HG03442 (cell line): ENCODE data around the gene GPC1.
"Not testable (repeated sequence)": the region's sequence is repeated elsewhere in the genome, so short reads cannot be mapped to it uniquely, and the experiment has no call there.

ENCODE experiments used
- ATAC-seq: cut with Tn5 transposase; IDR thresholded peaks from one replicate; pipeline ENCODE4 v1.9.1; 2021; ENCODE audit warnings: mild to moderate bottlenecking, moderate library complexity; ENCODE audit not compliant: unreplicated experiment

GPC1 gene, protein sequence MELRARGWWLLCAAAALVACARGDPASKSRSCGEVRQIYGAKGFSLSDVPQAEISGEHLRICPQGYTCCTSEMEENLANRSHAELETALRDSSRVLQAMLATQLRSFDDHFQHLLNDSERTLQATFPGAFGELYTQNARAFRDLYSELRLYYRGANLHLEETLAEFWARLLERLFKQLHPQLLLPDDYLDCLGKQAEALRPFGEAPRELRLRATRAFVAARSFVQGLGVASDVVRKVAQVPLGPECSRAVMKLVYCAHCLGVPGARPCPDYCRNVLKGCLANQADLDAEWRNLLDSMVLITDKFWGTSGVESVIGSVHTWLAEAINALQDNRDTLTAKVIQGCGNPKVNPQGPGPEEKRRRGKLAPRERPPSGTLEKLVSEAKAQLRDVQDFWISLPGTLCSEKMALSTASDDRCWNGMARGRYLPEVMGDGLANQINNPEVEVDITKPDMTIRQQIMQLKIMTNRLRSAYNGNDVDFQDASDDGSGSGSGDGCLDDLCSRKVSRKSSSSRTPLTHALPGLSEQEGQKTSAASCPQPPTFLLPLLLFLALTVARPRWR

DNA sequence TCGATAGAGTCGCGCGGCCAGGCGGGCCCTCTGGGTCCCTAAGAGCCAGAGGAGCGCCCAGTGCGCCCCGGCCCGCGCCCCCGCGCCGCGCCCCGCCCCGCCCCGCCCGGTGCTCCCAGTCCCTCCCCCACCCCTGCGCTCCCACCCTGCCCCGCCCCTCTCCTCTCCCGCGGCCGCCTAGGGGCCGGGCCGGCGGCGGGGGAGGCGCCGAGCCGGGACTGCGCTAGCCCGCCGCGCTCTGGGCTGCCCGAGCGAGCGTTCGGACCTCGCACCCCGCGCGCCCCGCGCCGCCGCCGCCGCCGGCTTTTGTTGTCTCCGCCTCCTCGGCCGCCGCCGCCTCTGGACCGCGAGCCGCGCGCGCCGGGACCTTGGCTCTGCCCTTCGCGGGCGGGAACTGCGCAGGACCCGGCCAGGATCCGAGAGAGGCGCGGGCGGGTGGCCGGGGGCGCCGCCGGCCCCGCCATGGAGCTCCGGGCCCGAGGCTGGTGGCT is at the start of gene GPC1:
GPC1 (plus strand) TSS at position 207 of the 491 bp plus-strand sequence; CDS start at position 463, 256 bp downstream.
- ATAC-seq, result peak; percentile 35

- ATAC-seq, result no peak
Measured at GRCh38 chr2:240386326-240386725, 49.1 kb upstream of the GPC1 start.

DNA sequence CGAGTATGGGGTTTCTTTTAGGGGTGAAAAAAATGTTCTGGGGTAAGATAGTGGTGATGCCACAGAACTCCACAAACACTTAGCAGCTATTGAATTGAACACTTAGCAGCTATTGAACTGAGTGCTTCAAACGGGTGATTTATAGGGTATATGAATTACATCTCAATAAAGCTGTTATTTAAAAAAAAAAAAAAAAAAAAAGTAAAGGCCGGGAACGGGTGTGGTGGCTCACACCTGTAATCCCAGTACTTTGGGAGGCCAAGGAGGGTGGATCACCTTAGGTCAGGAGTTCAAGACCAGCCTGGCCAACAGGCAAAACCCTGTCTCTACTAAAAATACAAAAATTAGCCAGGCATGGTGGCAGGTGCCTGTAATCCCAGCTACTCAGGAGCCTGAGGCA is 48.7 kb upstream of the GPC1 start:
- not testable (repeated sequence) for ATAC-seq

DNA sequence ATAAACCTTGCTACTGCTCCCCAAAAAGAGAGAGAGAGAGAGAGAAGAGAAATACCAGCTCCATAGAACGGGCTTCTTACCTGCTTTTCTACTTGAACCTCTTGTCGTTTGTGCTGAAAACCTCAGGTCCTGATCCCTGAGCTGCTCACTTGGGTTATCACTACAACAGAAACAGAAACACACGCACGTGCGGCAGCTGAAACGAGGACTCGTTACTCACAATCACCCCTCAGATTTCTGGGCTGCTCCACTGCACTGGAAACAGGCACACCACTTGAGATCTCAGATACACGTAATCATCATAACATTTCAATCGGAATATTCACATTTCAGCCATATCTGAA is 48.2 kb upstream of the GPC1 start:
- ATAC-seq, result no peak

GRCh38 chr2:240387669-240388358 is 47.6 kb upstream of the GPC1 start:
- no peak for ATAC-seq

DNA sequence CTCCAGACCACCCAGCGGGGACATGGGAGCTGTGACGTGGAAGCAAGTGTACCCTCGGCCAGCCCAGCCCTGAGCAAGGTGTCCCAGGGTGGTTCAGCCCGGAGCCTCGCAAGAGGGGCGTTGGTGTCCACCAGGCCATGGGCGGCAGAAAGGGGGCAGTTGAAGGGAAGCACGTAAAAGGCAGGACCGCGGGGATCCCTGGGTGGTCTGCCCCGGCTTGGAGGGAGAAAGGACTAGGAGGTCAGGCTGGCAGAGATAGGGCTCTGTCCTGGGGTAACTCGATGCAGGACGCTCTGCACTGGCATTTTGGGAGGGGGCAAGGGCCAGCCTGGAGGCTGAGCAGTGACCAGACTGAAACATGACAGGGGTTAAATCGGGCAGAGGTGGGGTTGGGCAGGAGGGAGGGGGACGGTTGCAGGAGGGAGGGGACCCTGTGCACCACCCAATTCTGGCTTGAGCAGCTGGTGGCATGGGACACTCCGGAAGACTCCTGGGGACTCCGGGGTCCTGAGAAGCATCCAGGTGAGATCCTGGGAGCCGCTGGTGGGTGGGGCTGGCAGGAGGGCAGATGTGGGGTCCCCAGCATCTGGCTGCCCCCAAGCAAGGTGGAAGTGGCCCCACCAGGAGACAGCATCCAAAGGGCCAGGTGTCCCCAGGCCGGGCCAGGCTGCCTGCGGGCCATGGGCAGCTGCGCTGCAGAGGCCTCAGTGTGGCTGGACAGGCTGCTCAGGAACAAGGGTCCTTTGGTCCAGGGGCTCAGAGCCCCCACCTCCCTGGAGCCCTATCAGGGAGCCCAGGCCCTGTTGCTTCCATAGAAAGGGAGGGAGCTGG is 46.8 kb upstream of the GPC1 start:
- ATAC-seq, result no peak

- ATAC-seq, result no peak
Measured at GRCh38 chr2:240389302-240389805, 46.1 kb upstream of the GPC1 start.

GRCh38 chr2:240390091-240391073 is 45.1 kb upstream of the GPC1 start:
- no peak for ATAC-seq

GRCh38 chr2:240391111-240392051 is 44.1 kb upstream of the GPC1 start:
- no peak for ATAC-seq

GRCh38 chr2:240392084-240392947 is 43.1 kb upstream of the GPC1 start:
- no peak for ATAC-seq

- ATAC-seq, result no peak
Measured at GRCh38 chr2:240392948-240393830, 42.3 kb upstream of the GPC1 start.

GRCh38 chr2:240393831-240394410 is 41.5 kb upstream of the GPC1 start:
- ATAC-seq, result no peak

DNA sequence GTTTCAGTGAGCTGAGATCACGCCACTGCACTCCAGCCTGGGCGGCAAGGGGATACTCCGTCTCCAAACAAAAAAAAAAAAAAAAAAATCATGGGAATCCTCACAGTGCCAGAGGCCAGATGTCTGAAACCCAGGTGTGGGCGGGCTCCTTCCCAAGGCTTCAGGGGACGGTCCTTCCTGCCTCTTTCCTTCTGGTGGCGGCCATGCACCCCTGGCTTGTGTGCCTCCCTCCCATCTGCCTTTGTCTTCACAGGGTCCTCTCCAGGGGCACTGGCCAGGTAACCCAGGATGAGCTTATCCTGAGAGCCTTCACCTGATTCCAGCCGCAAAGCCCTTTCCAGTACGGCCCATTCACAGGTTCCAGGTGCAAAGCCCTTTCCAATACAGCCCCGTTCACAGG is 40.9 kb upstream of the GPC1 start:
- ATAC-seq, result no peak

DNA sequence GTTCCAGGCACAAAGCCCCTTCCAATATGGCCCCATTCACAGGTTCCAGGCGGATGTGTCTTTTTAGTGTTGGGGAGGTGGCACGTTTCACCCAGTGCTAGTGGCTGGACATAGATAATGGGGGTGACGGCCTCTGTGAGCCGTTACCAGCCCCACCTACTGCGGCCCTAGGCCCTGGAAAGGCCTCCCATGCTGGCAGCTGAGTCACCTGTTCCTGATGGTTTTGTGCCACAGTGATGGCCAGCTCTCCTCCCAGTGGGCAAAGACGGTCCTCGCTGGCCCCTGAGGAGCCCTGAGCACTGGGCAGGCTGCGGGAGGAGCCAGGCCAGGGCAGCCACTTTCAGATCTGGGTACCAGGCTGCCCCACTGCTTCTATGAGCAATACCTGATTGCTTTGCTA is 40.0 kb upstream of the GPC1 start:
- no peak for ATAC-seq

DNA sequence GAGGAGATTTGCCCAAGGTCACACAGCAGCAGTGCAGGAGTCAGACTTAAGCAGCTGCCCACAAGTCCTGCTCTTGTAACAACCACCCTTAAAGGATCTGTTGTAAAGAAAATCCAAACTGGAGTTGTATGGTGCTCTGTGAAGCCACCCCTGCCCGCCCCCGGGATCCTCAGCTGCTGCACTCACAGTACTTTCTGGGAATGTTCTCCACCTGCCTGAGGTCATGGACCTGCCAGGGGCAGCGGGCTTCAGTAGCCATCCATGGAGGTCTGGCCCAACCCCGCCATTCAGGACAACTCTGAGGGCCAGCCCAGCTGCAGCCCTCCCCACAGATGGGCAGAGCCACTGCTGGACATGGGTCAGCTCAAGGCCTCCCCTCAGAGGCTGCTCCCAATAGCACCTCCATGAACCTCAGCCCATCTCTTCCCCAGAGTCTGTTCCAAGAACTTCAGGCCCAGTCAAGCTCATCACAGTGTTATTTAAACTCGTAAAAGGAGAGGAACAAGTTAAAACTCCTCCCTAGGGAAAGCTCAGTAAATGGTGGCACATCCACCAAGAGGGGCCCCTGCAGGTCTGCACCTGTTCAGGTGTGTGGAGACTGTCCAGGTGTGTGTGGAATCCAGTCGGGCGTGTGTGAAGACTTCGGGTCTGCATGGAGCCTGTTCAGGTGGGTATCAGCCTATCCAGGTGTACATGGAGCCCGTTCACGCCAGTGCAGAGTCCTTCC is 39.4 kb upstream of the GPC1 start:
- ATAC-seq, result no peak
